Measurements from ENCODE around the gene NRSN2.
"Not testable (repeated sequence)": the region's sequence is repeated elsewhere in the genome, so short reads cannot be mapped to it uniquely, and the experiment has no call there.

DNA sequence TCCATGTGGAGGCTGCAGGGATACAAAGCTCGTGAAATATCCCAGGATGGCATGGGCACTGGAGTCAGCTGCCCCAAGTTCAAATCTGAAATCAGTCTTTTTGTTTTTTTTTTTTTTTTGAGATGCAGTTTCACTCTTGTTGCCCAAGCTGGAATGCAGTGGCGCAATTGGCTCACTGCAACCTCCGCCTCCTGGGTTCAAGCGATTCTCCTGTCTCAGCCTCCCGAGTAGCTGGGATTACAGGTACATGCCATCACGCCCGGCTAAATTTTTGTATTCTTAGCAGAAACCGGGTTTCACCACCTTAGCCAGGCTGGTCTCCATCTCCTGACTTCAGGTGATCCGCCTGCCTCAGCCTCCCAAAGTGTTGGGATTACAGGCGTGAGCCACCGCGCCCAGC lies 30.7 kb downstream of the NRSN2 start:
- TF ChIP-seq, protein P1, sequence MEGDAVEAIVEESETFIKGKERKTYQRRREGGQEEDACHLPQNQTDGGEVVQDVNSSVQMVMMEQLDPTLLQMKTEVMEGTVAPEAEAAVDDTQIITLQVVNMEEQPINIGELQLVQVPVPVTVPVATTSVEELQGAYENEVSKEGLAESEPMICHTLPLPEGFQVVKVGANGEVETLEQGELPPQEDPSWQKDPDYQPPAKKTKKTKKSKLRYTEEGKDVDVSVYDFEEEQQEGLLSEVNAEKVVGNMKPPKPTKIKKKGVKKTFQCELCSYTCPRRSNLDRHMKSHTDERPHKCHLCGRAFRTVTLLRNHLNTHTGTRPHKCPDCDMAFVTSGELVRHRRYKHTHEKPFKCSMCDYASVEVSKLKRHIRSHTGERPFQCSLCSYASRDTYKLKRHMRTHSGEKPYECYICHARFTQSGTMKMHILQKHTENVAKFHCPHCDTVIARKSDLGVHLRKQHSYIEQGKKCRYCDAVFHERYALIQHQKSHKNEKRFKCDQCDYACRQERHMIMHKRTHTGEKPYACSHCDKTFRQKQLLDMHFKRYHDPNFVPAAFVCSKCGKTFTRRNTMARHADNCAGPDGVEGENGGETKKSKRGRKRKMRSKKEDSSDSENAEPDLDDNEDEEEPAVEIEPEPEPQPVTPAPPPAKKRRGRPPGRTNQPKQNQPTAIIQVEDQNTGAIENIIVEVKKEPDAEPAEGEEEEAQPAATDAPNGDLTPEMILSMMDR (IDR thresholded peaks at IDR 0.05) = not testable (repeated sequence)
- not testable (repeated sequence) for TF ChIP-seq POLR2A (IDR thresholded peaks at IDR 0.05); POLR2AphosphoS5 (IDR thresholded peaks at IDR 0.05; ENCODE audit: insufficient read depth in 1 of 2, low read depth in 1 of 2)
